Activated T-cell treated with anti-CD3 and anti-CD28 coated beads, Interleukin-2, amount 50 U/mL, for 4 hours (primary cell): ENCODE measurements around the gene ANKRD39. TPM values are rescaled to one million over a fixed set of nuclear protein-coding genes. Genes with fewer than 3 reads are reported as not detected.

ENCODE experiments used
- ATAC-seq, 2 donors: fragments of 200-7000 bp; cut with Tn5 transposase; one replicate each; pipeline ENCODE4 v1.10.0; 2021
- DNase-seq: peaks from one replicate; pipeline ENCODE4 v3.0.0-alpha.2; 2020
- H3K27me3 Mint-ChIP-seq: one replicate; pipeline ENCODE4 v1.8.0; 2021; ENCODE audit warnings: low read depth, mixed read lengths
- H3K36me3 Mint-ChIP-seq: one replicate; pipeline ENCODE4 v1.8.0; 2022; ENCODE audit warnings: mixed read lengths; ENCODE audit not compliant: insufficient read depth
- H3K4me1 Mint-ChIP-seq: one replicate; pipeline ENCODE4 v1.8.0; 2021; ENCODE audit warnings: low read depth, mixed read lengths
- H3K4me3 Mint-ChIP-seq: one replicate; pipeline ENCODE4 v1.8.0; 2021; ENCODE audit warnings: mild to moderate bottlenecking, moderate library complexity, mixed read lengths
- H3K9me3 Mint-ChIP-seq: one replicate; pipeline ENCODE4 v1.8.0; 2021; ENCODE audit warnings: mixed read lengths
- total RNA-seq, 3 donors: library from RNA; stranded (reverse); gene quantifications; one replicate each; pipeline ENCODE4 v1.2.1, GENCODE V29; 2021

Gene ANKRD39, protein sequence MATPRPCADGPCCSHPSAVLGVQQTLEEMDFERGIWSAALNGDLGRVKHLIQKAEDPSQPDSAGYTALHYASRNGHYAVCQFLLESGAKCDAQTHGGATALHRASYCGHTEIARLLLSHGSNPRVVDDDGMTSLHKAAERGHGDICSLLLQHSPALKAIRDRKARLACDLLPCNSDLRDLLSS
- 10 to 100 TPM; 42.4 to 44.4 (median 44.3) TPM for total RNA-seq

DNA sequence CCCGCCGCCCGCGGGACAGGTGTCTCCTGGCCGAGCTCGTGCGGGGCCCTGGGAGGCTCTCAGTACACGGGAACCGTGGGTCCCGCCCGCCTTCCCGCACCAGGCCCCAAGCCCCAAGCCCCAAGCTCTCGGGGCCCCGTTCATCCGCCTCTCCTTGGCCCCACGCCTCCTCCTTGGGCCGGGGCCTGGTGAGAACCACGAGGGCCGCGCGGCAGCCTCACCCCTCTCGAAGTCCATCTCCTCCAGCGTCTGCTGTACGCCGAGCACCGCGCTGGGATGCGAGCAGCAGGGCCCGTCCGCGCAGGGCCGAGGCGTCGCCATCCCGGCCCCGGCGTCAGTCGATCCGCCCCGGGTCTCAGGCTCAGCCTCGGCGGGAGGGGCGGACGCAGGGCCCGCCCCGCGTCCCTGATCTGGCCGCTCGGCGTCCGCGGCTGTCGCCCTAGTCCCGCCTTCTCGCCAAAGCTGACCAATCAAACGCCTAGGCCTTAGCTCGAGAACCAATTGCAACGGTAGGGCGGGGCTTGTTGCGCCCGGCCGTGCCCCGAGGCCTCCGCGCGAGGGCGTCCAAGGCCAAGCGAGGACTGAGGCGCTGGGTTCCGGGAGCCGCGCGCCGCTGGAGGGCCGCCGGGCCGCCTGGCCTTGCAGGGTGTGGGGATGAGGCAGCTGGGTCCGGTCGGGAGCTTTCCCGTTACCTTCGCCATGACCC, at the start of gene ANKRD39:
ANKRD39 (minus strand) TSS at position 350 of the 706 bp plus-strand sequence; CDS start at position 321, 29 bp downstream.
- peak within 1 kb of the TSS; percentile 84 for H3K4me3 Mint-ChIP-seq
- DNase-seq (peak; percentile 97), ATAC-seq (peak; percentile 91 to 94)
- no peaks in the 10 kb centered on the region for H3K9me3 Mint-ChIP-seq
- H3K4me1 Mint-ChIP-seq: peaks cover 33% of the 10 kb centered on the region
- H3K36me3 Mint-ChIP-seq: peaks cover 15% of the 10 kb centered on the region
- H3K27me3 Mint-ChIP-seq: no peaks in the 10 kb centered on the region

DNA sequence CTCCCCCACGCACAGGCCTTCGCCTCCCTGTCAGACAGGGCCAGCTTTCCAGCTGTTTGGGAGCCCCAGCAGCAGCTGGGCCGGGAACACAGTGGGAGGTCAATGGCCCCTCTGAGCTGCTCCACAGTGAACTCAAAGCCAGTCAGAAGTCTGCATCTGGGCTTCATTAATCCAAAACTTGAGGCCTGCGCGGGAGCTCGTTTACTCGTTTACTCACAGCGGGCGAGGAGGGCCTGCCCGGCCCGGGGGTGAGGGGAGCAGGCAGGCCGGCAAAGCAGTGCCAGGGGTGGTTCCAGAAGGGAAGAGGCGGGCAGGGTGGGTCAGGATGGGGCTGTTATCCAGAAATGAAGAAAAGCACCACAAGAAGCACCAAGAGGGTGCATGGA, 48.9 kb upstream of the ANKRD39 start:
- peaks cover 18% of the 10 kb centered on the region for H3K4me1 Mint-ChIP-seq
- no peak for ATAC-seq
- H3K36me3 Mint-ChIP-seq: no peaks in the 10 kb centered on the region
- no peaks in the 10 kb centered on the region for H3K27me3 Mint-ChIP-seq
- DNase-seq: no peak
- no peak overlapping the region for H3K4me3 Mint-ChIP-seq
- no peaks in the 10 kb centered on the region for H3K9me3 Mint-ChIP-seq

DNA sequence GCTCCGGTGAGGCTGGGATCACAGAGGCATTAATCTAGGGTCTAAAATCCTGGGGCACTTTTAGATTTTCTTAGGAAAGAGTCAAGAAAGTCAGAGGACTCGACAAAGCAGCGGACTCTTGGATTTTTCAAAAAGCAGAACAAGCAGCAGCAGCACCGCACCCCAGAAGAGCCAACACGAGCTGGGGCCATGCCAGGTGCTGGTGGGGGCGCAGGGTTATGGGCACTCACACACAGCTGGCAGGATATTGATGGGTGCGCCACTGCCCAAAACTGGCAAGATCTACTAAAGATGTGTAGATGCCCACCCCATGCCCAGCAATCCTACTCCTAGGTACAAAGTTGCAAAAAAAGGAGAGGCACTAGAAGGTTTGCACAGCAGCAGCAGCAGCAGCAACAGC, 46.0 kb upstream of the ANKRD39 start:
- no peaks in the 10 kb centered on the region for H3K9me3 Mint-ChIP-seq
- DNase-seq (no peak), ATAC-seq (no peak)
- no peaks in the 10 kb centered on the region for H3K36me3 Mint-ChIP-seq
- no peaks in the 10 kb centered on the region for H3K27me3 Mint-ChIP-seq
- peaks cover 5% of the 10 kb centered on the region for H3K4me1 Mint-ChIP-seq
- H3K4me3 Mint-ChIP-seq: no peak overlapping the region

DNA sequence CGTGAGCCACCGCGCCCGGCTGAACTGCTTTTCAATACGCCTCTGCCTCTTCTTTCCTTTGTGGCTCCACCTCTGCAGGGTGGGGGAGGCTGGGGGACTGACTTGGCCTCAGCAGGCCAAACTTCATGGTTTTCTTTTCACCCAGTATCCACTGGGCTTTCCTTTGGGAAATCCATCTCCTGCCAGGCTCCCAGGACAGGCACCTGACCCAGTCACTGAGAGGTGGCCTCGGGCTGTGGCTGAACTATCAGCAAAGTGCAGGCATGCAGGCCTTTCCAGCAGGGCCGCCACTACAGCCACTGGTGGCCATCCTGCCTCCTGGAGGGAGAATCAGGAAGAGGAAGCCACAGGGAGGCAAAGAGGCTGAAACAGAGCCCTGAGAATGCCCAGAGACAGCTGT, 45.5 kb upstream of the ANKRD39 start:
- DNase-seq (no peak), ATAC-seq (no peak)
- H3K4me1 Mint-ChIP-seq: peaks cover 8% of the 10 kb centered on the region
- no peaks in the 10 kb centered on the region for H3K9me3 Mint-ChIP-seq
- no peaks in the 10 kb centered on the region for H3K36me3 Mint-ChIP-seq
- H3K27me3 Mint-ChIP-seq: no peaks in the 10 kb centered on the region
- H3K4me3 Mint-ChIP-seq: no peak overlapping the region

DNA sequence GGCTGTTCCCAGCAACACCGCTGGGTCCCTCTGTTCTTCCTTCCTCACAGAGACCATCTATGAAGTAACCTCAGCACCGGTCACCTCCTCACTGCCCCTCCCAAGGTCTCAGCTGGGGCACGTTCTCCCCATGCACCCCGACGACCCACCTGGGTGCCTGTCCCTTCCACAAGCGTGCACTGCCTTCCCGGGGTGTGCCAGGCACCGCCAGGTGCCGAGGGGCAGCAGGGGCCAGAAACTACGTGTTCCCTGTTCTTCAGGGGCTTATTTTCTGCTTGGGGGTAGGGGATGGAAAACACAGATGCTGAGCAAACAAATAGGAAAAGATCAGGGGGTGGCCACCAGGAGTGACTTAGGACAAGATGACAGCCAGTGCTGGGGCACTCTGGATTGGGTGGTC, 42.4 kb upstream of the ANKRD39 start:
- H3K4me1 Mint-ChIP-seq: peaks cover 30% of the 10 kb centered on the region
- no peaks in the 10 kb centered on the region for H3K9me3 Mint-ChIP-seq
- ATAC-seq (no peak), DNase-seq (no peak)
- no peak overlapping the region for H3K4me3 Mint-ChIP-seq
- H3K36me3 Mint-ChIP-seq: no peaks in the 10 kb centered on the region
- no peaks in the 10 kb centered on the region for H3K27me3 Mint-ChIP-seq

DNA sequence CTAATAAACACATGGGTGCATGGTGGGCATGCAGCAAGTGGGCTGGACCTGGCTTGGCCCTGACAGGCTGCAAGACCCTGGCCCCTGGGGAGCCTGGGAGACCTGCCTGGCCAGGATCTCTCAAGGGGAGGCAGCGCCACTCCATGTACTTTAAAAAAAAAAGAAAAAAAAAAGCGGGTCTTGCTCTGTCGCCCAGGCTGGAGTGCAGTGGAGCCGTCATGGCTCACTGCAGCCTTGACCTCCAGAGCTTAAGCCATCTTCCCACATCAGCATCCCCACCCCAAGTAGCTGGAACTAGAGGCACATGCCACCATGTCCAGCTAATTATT, 41.6 kb upstream of the ANKRD39 start:
- no peaks in the 10 kb centered on the region for H3K9me3 Mint-ChIP-seq
- ATAC-seq: no peak
- peaks cover 35% of the 10 kb centered on the region for H3K4me1 Mint-ChIP-seq
- DNase-seq: no peak
- no peaks in the 10 kb centered on the region for H3K36me3 Mint-ChIP-seq
- H3K27me3 Mint-ChIP-seq: no peaks in the 10 kb centered on the region
- H3K4me3 Mint-ChIP-seq: no peak overlapping the region

DNA sequence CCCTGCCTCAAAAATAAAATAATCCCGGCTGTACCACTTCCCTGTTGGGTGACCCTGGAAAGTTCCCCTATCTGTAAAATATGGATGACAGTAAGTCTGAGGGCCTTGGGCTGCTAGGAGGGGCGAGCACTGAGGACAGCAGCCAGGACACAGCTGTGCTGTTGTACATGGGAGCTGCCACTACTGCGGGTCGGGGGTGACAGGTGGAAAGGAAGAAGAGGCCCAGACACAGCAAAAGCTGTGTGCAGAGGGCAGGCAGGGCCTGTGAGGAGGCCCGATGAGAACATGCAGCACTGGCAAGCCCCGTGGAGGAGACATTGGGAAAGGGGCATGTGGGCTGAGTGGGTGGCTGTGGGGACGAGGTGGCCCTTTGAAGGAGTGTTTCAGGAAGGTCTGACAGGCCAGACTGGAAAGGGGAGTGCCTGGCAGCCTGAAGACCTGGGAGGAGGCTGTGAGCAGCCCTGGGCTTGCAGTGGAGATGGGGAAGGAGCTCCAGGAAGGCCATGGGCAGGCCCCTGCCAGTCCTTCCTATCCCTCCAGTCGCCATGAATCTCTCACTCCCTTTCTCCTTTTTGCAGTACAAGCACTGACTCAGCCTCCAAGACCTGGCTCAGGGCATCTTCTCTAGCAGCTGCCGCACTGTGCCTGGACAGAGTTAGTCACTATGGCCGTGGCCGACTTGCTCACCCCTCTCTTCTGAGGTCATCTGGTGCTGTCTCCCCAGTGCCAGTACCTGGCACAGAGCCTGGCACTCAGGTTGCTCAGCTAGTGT, 41.0 kb upstream of the ANKRD39 start:
- H3K27me3 Mint-ChIP-seq: no peaks in the 10 kb centered on the region

DNA sequence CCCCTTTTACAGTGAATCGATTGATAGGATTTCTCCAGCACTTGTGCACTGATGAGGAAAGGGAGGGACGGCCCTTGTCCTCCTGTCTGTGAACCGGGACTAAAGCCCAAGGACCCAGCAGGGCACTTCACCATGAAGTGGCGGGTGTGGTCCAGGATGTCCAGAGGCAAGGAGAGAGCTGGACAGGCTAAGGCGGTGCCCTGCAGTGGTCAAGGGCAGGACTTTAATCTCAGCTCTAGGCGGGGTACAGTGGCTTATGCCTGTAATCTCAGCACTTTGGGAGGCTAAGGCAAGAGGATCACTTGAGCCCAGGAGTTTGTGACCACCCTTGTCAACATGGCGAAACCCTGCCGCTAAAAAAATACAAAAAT, 40.3 kb upstream of the ANKRD39 start:
- no peak for DNase-seq
- H3K36me3 Mint-ChIP-seq: no peaks in the 10 kb centered on the region
- H3K4me3 Mint-ChIP-seq: no peak overlapping the region
- ATAC-seq: no peak
- peaks cover 34% of the 10 kb centered on the region for H3K4me1 Mint-ChIP-seq
- no peaks in the 10 kb centered on the region for H3K27me3 Mint-ChIP-seq
- no peaks in the 10 kb centered on the region for H3K9me3 Mint-ChIP-seq

More for the DNA sequence above, 41.0 kb upstream of the ANKRD39 start:
- no peaks in the 10 kb centered on the region for H3K9me3 Mint-ChIP-seq
- DNase-seq (no peak), ATAC-seq (no peak)
- H3K36me3 Mint-ChIP-seq: no peaks in the 10 kb centered on the region
- H3K4me1 Mint-ChIP-seq: peaks cover 32% of the 10 kb centered on the region
- no peak overlapping the region for H3K4me3 Mint-ChIP-seq

DNA sequence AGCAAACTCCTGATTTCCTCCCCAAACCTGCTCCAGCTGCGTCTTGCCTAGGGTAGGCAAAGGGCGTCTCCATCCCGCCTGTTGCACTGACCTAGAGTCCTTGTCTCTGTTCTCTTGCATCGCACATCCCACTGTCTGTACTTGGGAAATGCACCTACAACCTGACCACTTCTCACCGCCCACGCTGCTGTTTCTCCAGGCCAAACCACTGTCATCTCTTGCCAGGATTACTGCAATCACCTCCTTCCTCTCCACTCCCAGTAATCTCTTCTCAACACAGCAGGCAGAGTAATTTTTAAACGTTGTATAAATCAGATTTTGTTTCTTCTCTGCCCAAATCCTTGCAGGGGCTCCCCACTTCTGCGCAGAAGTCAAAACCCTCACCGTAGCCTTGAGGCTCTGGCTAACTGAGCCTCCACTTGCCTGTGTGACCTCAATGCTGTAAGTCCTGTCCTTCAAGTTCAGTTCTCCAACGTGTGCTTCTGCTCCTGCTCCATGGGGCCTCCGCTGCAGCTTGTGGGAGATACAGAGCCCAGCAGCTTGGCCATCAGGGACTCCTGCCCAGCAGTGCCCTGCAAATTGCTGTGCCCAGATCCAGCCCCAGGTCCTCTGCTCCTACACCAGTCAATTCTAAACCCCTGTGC, 39.8 kb upstream of the ANKRD39 start:
- no peaks in the 10 kb centered on the region for H3K27me3 Mint-ChIP-seq
- H3K36me3 Mint-ChIP-seq: no peaks in the 10 kb centered on the region
- ATAC-seq: no peak
- no peaks in the 10 kb centered on the region for H3K9me3 Mint-ChIP-seq
- H3K4me1 Mint-ChIP-seq: peaks cover 39% of the 10 kb centered on the region
- DNase-seq: no peak
- H3K4me3 Mint-ChIP-seq: no peak overlapping the region

DNA sequence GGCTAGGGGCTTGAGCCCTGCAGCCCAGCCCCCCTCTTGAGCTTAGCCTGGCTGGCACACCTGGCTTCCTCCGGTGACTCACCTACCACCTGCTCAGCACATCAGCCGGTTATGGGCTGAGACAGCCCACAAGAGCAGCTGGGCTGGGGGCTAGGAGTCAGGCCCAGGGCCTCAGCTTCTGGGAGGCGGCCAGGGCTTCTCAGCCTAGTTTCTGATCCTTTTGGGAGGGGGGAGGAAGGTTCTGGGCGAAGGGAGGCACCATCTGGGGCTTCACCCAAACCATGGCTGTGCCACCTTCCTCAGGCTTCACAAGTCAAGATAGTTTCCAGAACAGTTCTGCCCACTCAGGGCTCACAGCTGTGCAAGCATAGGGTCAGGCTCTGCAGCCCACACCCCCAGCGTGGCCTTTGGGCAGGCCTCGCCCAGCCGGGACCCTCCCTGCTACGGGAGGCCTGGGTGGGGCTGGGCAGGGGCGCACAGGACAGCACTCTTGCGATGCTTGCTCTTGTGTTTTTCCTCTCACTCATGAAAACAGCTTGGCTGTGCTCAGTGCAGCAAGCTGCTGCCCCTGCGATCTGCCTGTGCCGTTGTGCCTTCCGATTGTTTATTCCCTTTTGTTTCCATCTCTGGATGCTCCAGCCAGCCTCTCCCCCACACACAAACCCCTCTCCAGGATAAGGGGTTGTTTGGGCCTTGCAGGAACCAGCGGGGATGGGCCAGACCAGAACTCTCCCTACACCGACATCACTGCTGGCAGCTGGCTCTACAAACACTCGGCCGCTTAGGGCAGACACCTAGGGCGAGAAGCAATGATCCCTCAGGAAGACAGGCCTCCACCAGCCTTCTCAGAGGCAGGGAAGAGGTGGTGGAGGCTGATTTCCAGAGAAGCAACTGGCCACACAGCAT, 38.2 kb upstream of the ANKRD39 start:
- no peak overlapping the region for H3K4me3 Mint-ChIP-seq
- no peaks in the 10 kb centered on the region for H3K36me3 Mint-ChIP-seq
- DNase-seq: no peak
- no peaks in the 10 kb centered on the region for H3K27me3 Mint-ChIP-seq
- no peaks in the 10 kb centered on the region for H3K9me3 Mint-ChIP-seq
- peak; percentile 44 to 64 for ATAC-seq
- H3K4me1 Mint-ChIP-seq: peaks cover 55% of the 10 kb centered on the region

DNA sequence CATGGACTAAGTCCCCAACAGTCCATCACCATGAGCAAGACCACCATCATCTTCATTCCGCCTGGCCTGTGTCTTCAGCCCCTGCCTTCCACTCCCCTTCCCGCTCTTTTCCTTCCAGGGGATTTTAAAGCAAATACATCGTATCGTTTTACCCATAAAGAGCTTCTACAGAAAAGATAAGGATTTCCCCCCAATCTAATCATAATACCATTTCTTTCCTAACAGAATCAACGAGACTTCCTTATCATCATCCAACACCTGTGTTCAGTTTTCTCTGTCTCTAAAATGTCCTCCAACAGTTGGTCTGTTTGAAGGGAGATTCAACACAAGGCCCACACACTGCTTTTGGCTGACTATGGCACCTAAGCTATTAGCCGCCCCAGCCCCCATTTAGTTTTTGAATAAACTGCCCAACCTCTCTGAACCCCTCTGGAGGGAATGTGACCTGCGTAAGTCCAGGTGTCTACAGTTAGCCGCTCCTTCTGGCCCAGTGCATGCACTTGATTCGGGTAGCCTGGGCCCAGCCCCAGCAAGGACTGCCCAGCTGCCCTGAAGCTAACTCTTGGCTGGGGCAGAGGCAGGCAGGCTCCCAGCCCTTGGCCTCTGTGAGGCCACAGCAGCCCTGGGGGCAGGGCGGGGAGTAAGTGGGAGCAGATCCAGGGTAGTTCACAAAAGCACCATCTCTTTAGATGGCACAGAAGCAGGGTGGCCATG, 37.4 kb upstream of the ANKRD39 start:
- no peaks in the 10 kb centered on the region for H3K9me3 Mint-ChIP-seq
- no peaks in the 10 kb centered on the region for H3K36me3 Mint-ChIP-seq
- ATAC-seq (no peak), DNase-seq (no peak)
- no peak overlapping the region for H3K4me3 Mint-ChIP-seq
- no peaks in the 10 kb centered on the region for H3K27me3 Mint-ChIP-seq
- H3K4me1 Mint-ChIP-seq: peaks cover 63% of the 10 kb centered on the region

DNA sequence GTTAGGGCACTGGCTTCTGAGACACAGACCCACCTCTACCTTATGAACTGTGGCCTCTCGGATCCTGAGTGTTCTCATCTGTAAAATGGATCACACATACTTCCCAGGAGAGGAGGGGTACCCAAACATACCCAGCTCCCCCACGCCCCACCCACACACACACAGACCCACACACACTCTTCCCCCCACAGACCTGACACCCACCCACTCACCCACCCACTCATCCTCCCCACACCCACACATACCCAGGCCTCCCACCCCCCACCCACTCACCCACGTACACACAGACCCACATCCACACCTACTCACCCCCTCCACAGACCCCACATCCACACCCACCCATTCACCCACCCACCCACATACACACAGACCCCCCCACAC, 36.3 kb upstream of the ANKRD39 start:
- no peaks in the 10 kb centered on the region for H3K27me3 Mint-ChIP-seq
- no peak overlapping the region for H3K4me3 Mint-ChIP-seq
- no peaks in the 10 kb centered on the region for H3K9me3 Mint-ChIP-seq
- H3K36me3 Mint-ChIP-seq: no peaks in the 10 kb centered on the region
- ATAC-seq: no peak
- peaks cover 64% of the 10 kb centered on the region for H3K4me1 Mint-ChIP-seq
- no peak for DNase-seq

DNA sequence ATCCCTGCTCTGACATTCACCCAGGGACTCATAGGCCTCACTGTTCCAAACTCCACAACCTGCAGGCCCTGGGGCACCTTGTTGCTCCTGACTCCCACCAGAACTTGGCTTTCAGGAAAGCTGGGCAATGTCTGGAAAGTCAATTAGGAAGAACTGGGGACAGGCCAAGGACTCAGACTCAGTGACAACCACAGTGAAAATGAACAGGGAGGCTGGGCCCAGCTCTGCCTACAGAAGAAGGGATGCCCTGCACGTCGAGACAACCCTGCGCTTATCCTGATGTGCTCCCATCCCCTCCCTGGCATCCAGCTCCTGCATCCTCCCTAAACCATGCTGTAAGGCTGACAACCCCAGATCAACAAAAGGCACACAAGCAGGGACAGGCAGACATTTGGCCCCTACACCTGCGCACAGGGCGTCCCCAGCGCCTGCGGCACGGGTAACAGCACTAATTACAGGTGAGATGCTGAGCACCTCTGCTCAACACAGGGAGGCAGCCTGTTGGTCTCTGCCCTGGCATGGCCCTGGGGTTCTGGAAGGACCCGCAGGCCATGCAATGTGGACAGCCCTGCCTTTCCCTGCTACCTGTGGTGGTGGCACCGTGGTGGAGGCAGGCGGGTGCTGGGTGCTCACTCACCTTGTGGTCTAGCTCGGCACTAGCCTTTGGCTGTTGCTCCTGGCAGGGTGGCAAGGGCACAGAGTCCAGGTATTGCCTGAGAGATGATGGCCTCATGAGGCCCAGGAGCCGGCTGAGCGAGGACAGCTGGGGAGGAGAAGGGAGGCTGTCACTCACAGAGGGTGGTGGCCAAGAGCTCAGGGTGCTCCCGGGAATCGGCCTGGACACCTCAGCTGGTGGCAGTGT, 35.7 kb upstream of the ANKRD39 start:
- DNase-seq (no peak), ATAC-seq (no peak)
- H3K4me3 Mint-ChIP-seq: no peak overlapping the region
- no peaks in the 10 kb centered on the region for H3K9me3 Mint-ChIP-seq
- peaks cover 66% of the 10 kb centered on the region for H3K4me1 Mint-ChIP-seq
- no peaks in the 10 kb centered on the region for H3K27me3 Mint-ChIP-seq
- H3K36me3 Mint-ChIP-seq: no peaks in the 10 kb centered on the region
